ENCODE results near the gene MYRF.

Gene MYRF

DNA sequence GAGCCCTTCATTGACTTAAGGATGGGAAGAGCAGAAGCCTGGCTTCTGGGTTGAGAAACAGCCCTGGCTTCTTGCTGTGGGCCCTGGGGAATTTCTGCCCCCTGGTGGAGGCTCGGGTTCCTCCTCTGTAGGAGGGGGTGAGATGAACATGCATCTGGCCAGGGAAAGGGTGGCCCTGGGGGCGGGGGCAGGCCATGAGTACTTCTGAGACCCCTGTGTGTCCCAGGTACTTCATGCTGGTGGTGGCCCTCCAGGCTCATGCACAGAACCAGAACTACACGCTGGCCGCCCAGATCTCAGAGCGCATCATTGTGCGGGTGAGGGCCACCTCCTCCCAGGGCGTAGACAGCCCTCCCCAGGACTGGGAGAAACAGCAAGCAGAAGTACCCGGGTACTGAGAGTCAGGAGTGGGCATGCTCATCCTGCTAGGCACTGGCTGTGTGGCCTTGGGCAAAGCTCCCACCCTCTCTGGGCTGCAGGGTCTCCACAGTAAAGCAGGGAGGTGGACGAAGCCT lies 24.2 kb downstream of the MYRF start:
- DNase-seq (ENCODE audit: low read depth): no peak

- DNase-seq (ENCODE audit: low read depth): peak; percentile 55
Measured at GRCh38 chr11:61777234-61778090, 25.0 kb downstream of the MYRF start.

DNA sequence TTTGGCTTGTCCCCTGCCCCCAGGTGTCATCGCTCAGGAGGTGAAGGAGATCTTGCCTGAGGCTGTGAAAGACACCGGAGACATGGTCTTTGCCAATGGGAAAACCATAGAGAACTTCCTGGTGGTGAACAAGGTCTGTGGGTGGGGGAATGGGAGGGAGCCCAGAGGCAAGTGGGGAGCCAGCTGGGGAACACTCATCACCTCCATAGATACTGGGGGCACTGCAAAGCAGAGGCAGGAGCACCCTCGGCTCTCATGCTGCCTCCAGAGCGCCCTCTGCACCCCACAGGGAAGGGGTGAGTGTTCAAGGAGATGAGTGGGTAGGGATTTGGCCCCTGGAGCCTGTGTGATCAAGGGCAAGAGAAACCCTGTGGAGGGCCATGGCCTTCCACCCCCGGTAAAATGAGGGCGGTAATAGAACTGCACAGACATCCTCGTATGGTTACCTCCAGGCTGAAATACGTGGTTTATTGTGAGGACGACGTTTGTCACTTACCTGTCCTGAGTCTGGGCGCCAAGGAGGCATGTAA lies 26.0 kb downstream of the MYRF start:
- no peak for DNase-seq (ENCODE audit: low read depth)

- no peak for DNase-seq (ENCODE audit: low read depth)
Measured at GRCh38 chr11:61778920-61779650, 26.6 kb downstream of the MYRF start.

DNA sequence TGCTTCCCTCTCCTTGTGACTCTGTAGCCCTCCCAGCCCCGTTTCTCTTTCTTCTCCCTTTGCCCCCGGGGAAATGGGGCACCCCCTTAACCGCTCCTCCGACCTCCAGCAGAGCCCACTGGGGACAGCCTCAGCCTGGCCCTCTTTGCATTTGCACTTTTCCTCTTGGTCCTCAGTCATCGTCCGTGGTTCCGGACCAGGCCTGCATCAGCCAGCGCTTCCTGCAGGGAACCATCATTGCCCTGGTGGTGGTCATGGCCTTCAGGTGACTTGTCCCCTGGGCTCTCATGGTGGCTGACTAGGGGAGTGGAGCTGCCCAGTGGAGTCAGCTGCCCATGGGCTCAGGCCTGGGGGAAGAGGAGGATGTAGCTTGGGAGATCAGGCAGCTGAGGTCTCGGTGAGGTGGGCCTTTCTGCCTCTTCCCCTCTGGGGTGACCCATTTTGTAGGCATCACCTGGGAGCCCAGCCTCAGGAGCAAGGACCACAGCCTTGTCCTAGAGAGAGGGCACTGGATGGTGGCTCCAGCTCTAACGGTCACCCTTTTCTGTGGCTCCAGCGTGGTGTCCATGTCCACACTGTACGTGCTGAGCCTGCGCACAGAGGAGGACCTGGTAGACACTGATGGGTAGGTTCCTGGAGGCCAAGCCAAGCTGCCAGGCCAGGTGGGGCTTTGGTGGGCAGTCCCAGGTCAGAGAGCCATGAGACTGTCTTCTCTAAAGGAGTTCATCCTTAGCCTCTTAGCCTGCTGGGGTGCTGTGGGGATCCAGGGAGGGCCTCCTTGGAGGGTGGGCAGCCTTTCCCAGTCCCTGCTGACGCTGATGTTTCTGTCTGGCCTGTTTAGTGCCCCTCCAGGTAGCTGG lies 27.5 kb downstream of the MYRF start:
- DNase-seq (ENCODE audit: low read depth): no peak

- no peak for DNase-seq (ENCODE audit: low read depth)
Measured at GRCh38 chr11:61780581-61781162, 28.2 kb downstream of the MYRF start.

DNA sequence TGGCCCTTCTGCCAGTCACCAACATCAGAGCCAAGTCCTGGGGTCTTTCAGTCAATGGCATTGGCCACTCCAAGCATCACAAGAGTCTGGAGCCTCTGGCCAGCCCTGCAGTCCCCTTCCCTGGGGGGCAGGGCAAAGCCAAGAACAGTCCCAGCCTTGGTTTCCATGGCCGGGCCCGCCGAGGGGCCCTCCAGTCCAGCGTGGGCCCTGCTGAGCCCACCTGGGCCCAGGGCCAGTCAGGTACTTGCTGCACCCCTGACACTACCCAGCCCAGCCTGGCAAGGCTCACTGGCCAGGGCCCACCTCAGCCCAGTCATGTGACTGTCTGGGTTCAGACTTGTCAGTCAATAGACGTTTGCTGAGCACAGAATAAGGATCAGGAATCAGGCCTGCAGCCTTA lies 29.1 kb downstream of the MYRF start:
- no peak for DNase-seq (ENCODE audit: low read depth)

GRCh38 chr11:61782299-61782698 lies 29.9 kb downstream of the MYRF start:
- no peak for DNase-seq (ENCODE audit: low read depth)

DNA sequence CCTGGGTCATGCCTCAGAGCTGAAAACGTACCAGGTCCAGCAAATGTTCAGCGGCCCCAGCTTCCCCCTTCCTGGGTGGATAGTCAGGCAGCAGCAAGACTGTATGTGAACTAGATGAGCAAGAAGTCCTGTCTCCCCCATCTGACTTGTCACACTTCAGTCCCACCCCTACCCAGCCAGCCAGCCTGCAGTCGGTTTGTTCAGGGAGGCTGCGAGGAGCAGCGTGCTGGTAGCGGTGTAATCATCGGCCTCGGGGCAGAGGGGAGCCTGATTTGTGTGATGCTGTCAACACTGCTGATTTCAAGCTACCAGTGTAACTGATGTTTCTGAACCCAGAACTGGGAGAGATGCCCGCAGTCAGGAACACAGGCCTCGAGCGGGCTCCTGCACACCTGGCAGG lies 30.4 kb downstream of the MYRF start:
- no peak for DNase-seq (ENCODE audit: low read depth)

DNA sequence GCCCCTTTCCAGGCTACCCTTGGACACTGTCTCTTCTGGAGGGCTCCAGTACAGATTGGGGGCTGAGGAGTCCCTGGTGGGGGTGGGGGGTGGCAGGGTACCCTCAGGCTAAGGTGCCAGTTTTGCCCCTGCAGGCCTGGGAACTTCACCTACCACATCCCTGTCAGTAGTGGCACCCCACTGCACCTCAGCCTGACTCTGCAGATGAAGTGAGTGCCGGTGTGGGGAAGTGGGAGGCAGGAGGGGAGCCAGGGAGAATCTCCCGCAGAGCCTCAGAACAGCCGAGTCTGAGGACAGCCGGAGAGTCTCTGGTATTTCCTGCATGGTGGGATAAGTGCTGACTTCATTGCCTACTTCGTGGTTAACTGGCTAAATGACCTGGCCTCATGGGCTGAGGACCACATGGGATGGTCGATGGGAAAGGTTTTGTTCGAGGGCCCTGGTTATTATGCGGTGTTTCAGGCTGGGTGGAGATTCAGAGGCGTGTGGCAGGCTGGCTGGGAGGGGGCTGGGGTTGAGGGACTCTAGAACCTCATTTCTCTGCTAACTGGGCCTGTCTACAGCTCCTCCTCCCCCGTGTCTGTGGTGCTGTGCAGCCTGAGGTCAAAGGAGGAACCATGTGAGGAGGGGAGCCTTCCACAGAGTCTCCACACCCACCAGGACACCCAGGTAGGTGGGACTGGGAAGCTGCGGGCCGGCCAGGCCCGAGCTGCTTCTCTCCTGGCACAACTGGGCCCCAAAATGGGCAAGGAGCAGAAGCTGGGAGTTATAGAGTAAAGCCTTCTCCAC lies 31.5 kb downstream of the MYRF start:
- no peak for DNase-seq (ENCODE audit: low read depth)

- DNase-seq (ENCODE audit: low read depth): no peak
Measured at GRCh38 chr11:61784506-61784805, 32.0 kb downstream of the MYRF start.

GRCh38 chr11:61785837-61786402 lies 33.5 kb downstream of the MYRF start:
- no peak for DNase-seq (ENCODE audit: low read depth)

DNA sequence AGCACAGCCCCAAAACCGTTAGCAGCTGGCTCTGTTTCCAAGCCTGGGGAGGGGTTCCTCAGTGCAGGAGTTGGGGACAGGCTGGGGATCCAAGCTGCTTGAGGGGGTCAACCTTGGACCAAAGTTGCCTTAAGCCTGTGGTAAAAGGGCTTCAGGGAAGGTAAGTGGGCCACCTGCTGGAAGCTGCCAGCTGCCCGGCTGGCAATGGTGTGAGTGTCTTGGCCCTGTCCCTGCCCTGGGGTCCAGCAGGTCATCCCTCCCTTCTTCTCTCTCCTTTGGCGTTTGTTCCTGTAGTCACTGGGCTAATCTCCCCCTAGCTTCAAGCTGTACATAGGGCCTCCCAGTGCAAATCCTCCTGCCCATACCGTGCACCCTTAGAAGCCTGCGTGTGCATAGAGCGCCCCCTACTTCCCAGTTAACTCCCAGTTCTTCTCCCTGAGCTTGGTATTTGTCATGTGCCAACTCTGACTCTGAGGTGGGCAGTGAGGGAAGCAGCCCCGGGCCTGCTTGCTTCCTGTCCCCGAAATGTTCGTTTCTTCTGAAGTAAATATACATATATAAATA lies 35.6 kb downstream of the MYRF start:
- DNase-seq (ENCODE audit: low read depth): no peak

DNA sequence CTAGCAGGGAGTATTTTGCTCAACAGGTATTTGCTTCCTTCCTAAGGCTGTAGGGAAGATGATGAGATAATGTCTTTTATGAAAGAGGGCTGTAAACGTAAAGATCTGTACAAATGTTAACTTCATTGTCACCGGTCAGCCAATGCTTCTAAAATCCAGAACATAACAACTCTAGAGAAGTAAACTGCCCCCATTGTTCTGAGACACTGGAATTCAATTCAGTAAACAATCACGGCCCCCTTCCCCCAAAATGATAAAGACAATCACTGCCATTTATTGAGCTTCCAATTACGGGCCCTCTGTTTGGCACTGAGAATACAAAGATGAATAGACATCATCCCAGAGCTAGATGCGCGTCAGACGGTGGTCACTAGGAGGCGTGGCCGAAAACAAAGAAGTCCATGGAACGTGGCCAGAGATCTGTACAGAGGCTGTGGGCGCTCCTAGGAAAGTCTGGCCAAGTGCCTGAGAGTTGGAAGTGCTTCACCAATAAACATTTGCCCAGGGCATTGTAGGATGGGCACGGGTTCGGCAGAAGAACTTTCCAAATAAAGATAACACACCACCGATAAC lies 39.4 kb downstream of the MYRF start:
- DNase-seq (ENCODE audit: low read depth): no peak

- peak; percentile 79 for DNase-seq (ENCODE audit: low read depth)
Measured at GRCh38 chr11:61792310-61793082, 40.1 kb downstream of the MYRF start, which contains the start of the genes FEN1 and TMEM258. FEN1 (plus strand) TSS chr11:61792911; CDS start chr11:61795362, 2,451 bp downstream. TMEM258 (minus strand) TSS chr11:61792599; CDS start chr11:61792558, 41 bp downstream.

GRCh38 chr11:61793083-61793828 lies 40.8 kb downstream of the MYRF start:
- DNase-seq (ENCODE audit: low read depth): no peak

GRCh38 chr11:61793829-61794204 lies 41.4 kb downstream of the MYRF start:
- no peak for DNase-seq (ENCODE audit: low read depth)

DNA sequence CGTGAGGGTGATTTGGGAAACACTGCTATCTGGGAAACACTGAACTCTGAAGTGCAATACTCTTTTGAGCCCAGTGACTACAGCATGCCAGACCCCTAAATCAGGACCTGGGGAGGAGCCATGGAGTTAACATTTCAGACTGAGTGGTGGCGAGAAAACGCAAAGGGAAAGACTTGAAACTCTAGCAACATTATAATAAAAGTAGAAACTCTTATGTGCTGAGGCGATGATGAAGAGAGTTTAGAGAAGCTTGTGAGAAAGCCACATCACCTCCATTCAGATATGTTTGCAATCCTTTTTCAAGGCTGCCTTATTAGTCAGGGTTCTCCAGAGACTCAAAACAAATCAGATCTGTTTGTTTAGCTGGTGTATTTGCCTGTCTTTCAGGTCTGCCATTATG lies 42.1 kb downstream of the MYRF start:
- DNase-seq (ENCODE audit: low read depth): no peak
